ENCODE data around the gene AKR1C1. TPM values are rescaled to one million over a fixed set of nuclear protein-coding genes. Genes with fewer than 3 reads are reported as not detected.
"Not testable (repeated sequence)": the region's sequence is repeated elsewhere in the genome, so short reads cannot be mapped to it uniquely, and the experiment has no call there.

The AKR1C1 gene
- total and polyA plus RNA-seq, 2 of the 13 experiments (the other 11 are each of a cell fraction or from before 2014, with no cell fraction given): 948 to 2,238 TPM

DNA sequence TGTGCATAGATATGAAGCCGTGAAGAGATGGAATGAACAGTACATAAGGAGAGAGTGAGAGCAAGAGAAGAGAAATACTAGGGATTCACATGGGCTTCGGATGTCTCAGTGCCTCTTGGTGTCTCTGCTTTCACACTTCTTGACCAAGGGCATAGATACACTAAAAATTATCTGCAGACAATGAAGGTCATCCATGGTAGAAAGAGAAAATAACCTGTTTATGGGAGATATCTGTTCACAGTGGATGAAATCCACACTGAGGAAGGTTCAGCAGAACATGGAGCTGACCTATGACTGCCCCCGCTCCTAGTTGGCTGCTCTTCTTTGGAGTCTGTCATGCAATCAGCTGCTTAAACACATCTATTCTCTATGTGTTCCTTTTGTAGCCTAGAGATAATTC, 6.1 kb downstream of the AKR1C1 start:
- DNase-seq (ENCODE audit: low spot score); BruUV-seq (replicated peaks); H3K27ac ChIP-seq (ENCODE audit: extremely low read length, insufficient read depth, low read length); FAIRE-seq; H3K4me3 ChIP-seq (replicated peaks in 1 of 3; ENCODE audit: insufficient read depth in 1 of 3, low read depth in 2 of 3, low read length in 3 of 3); H3K9ac ChIP-seq (ENCODE audit: insufficient read depth, low read depth, low read length); H2AFZ ChIP-seq (ENCODE audit: low read length); CTCF ChIA-PET (ENCODE audit: low intra/inter-chr PET ratio, low total read pairs); POLR2A ChIA-PET; H3K27me3 ChIP-seq (ENCODE audit: control insufficient read depth in 1 of 2, insufficient read depth in 2 of 2, low read length in 2 of 2); H3K9me3 ChIP-seq (ENCODE audit: low read length); in situ Hi-C loops (cut with HindIII; ENCODE audit: extremely low pct_ligation_motif_present, low pct_unique_long_range_greater_than_20kb): not testable (repeated sequence)
- H3K4me1 ChIP-seq (ENCODE audit: insufficient read depth, low read length): peaks cover 37% of the 10 kb centered on the region
- peaks cover 34% of the 10 kb centered on the region for H4K20me1 ChIP-seq (ENCODE audit: insufficient read depth, low read length)
- H3K79me2 ChIP-seq (ENCODE audit: insufficient read depth, low read length): peaks cover 39% of the 10 kb centered on the region
- peak overlapping the region; percentile 54; the same call in 1 of the 2 replicates for H3K4me2 ChIP-seq (ENCODE audit: low read depth, low read length)
- TF ChIP-seq RBFOX2 (IDR thresholded peaks at IDR 0.05; ENCODE audit: low read depth, low read length) (peak; percentile 72), POLR2A (IDR thresholded peaks at IDR 0.05; ENCODE audit: insufficient read depth in 1 of 2, low read depth in 2 of 2, low read length in 2 of 2) (peak in 1 of 2 experiments; percentile 26; a peak in 1 of 4 replicates), HNRNPL (IDR thresholded peaks at IDR 0.05; ENCODE audit: low read depth, low read length) (peak; percentile 51; the same call in 1 of the 2 replicates), POLR2G (IDR thresholded peaks at IDR 0.05; ENCODE audit: low read depth, low read length) (peak; percentile 65; the same call in 1 of the 2 replicates), SRSF4 (IDR thresholded peaks at IDR 0.05; ENCODE audit: low read depth, low read length, poor library complexity, severe bottlenecking) (peak; percentile 9)
- peak; percentile 15; the same call in 2 of the 3 replicates for ATAC-seq
- intact Hi-C loops (cut with micrococcal nuclease; ENCODE audit: unreplicated experiment): loop anchor here (5.0 kb wide), 1 partner anchor 122 kb away; no protein-coding TSS in a partner anchor
- peaks cover 6 to 18% of the 10 kb centered on the region in 2 experiments for H3K36me3 ChIP-seq (replicated peaks in 1 of 2; ENCODE audit: control insufficient read depth in 1 of 2, insufficient read depth in 2 of 2, low read length in 2 of 2)
- WGBS (ENCODE audit: low lambda C conversion rate): 79% methylated on average over 3 of the region's 3 CpGs

DNA sequence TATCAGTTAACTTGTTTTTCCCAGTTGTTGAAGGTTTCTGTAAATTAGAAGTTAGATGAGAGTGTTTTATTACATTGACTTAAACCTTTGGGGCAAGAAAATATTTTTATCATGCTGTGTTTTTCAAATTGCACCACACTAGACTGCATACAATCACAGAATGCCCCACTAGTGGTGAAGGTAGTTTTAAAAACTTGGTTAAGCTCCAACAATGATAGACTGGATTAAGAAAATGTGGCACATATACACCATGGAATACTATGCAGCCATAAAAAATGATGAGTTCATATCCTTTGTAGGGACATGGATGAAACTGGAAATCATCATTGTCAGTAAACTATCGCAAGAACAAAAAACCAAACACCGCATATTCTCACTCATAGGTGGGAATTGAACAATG, 7.1 kb downstream of the AKR1C1 start:
- H3K4me3 ChIP-seq (replicated peaks in 1 of 3; ENCODE audit: insufficient read depth in 1 of 3, low read depth in 2 of 3, low read length in 3 of 3); H2AFZ ChIP-seq (ENCODE audit: low read length); CTCF ChIA-PET (ENCODE audit: low intra/inter-chr PET ratio, low total read pairs); H3K9me3 ChIP-seq (ENCODE audit: low read length); FAIRE-seq; in situ Hi-C loops (cut with HindIII; ENCODE audit: extremely low pct_ligation_motif_present, low pct_unique_long_range_greater_than_20kb); H3K27me3 ChIP-seq (ENCODE audit: control insufficient read depth in 1 of 2, insufficient read depth in 2 of 2, low read length in 2 of 2); intact Hi-C loops (cut with micrococcal nuclease; ENCODE audit: unreplicated experiment); ATAC-seq; H3K27ac ChIP-seq (ENCODE audit: extremely low read length, insufficient read depth, low read length); POLR2A ChIA-PET; H3K4me2 ChIP-seq (ENCODE audit: low read depth, low read length); BruUV-seq (replicated peaks); H3K9ac ChIP-seq (ENCODE audit: insufficient read depth, low read depth, low read length); DNase-seq (ENCODE audit: low spot score): not testable (repeated sequence)
- H3K4me1 ChIP-seq (ENCODE audit: insufficient read depth, low read length): peaks cover 37% of the 10 kb centered on the region
- H3K36me3 ChIP-seq (replicated peaks in 1 of 2; ENCODE audit: control insufficient read depth in 1 of 2, insufficient read depth in 2 of 2, low read length in 2 of 2): peaks cover 6 to 18% of the 10 kb centered on the region in 2 experiments
- H4K20me1 ChIP-seq (ENCODE audit: insufficient read depth, low read length): peaks cover 28% of the 10 kb centered on the region
- WGBS (ENCODE audit: low lambda C conversion rate): 92% methylated on average over 2 of the region's 2 CpGs
- peaks cover 28% of the 10 kb centered on the region for H3K79me2 ChIP-seq (ENCODE audit: insufficient read depth, low read length)

Measured in HepG2 (cell line).